ENCODE measurements around the gene USP7.

USP7 gene
- long read RNA-seq, partial matches to known transcripts: 14 of 19 reads
- long read RNA-seq, other reads (novel, unspliced or antisense): 5 of 19 reads

- Histone ChIP-seq H3K27ac (replicated peaks) (peak within 1 kb of the TSS; percentile 81), H3K4me3 (replicated peaks; ENCODE audit: insufficient read depth, low read length) (peak within 1 kb of the TSS; percentile 87), H3K27me3 (ENCODE audit: insufficient read depth, poor library complexity, severe bottlenecking) (no peaks in the 10 kb centered on the region)
- TF ChIP-seq CTCF (IDR thresholded peaks at IDR 0.05; ENCODE audit: insufficient read depth, low read length) (no peak), POLR2AphosphoS5 (IDR thresholded peaks at IDR 0.05; ENCODE audit: low read depth) (peak; percentile 53; the same call in 1 of the 2 replicates), GABPA (IDR thresholded peaks at IDR 0.05; ENCODE audit: low read depth) (peak; percentile 29; the same call in 1 of the 2 replicates), REST (IDR thresholded peaks at IDR 0.05; ENCODE audit: insufficient replicate concordance, low read depth) (no peak), SPI1 (IDR thresholded peaks at IDR 0.05; ENCODE audit: borderline replicate concordance, low read depth) (no peak)
- DNase-seq (ENCODE audit: low read depth in 1 of 2, low spot score in 1 of 2): peak; percentile 71 to 89
Measured at GRCh38 chr16:8963821-8964441, at the start of gene USP7. TSS of gene USP7 (minus strand) at chr16:8963906. CDS start at chr16:8963285, 621 bp downstream.

GRCh38 chr16:9013508-9013864, 49.8 kb upstream of the USP7 start:
- peaks cover 2% of the 10 kb centered on the region for H3K27me3 ChIP-seq (ENCODE audit: insufficient read depth, poor library complexity, severe bottlenecking)
- no peak for DNase-seq (ENCODE audit: low read depth in 1 of 2, low spot score in 1 of 2)
- TF ChIP-seq CTCF (IDR thresholded peaks at IDR 0.05; ENCODE audit: insufficient read depth, low read length): no peak
- no peak for TF ChIP-seq GABPA (IDR thresholded peaks at IDR 0.05; ENCODE audit: low read depth)
- no peak for TF ChIP-seq SPI1 (IDR thresholded peaks at IDR 0.05; ENCODE audit: borderline replicate concordance, low read depth)
- no peak for TF ChIP-seq POLR2AphosphoS5 (IDR thresholded peaks at IDR 0.05; ENCODE audit: low read depth)
- TF ChIP-seq REST (IDR thresholded peaks at IDR 0.05; ENCODE audit: insufficient replicate concordance, low read depth): no peak
- no peak overlapping the region for H3K4me3 ChIP-seq (replicated peaks; ENCODE audit: insufficient read depth, low read length)
- no peak overlapping the region for H3K27ac ChIP-seq (replicated peaks)

- Histone ChIP-seq H3K27ac (replicated peaks) (no peak overlapping the region), H3K27me3 (ENCODE audit: insufficient read depth, poor library complexity, severe bottlenecking) (peaks cover 2% of the 10 kb centered on the region), H3K4me3 (replicated peaks; ENCODE audit: insufficient read depth, low read length) (no peak overlapping the region)
- DNase-seq (ENCODE audit: low read depth in 1 of 2, low spot score in 1 of 2): no peak
- TF ChIP-seq POLR2AphosphoS5 (IDR thresholded peaks at IDR 0.05; ENCODE audit: low read depth) (no peak), GABPA (IDR thresholded peaks at IDR 0.05; ENCODE audit: low read depth) (no peak), SPI1 (IDR thresholded peaks at IDR 0.05; ENCODE audit: borderline replicate concordance, low read depth) (no peak), REST (IDR thresholded peaks at IDR 0.05; ENCODE audit: insufficient replicate concordance, low read depth) (no peak), CTCF (IDR thresholded peaks at IDR 0.05; ENCODE audit: insufficient read depth, low read length) (no peak)
Measured at GRCh38 chr16:9012848-9013507, 49.3 kb upstream of the USP7 start.

Measured in HL-60 (cell line).